HG02840 (cell line): Measurements from ENCODE around the gene SARS1.
"Not testable (repeated sequence)": the region's sequence is repeated elsewhere in the genome, so short reads cannot be mapped to it uniquely, and the experiment has no call there.

Source experiments
- ATAC-seq: cut with Tn5 transposase; IDR thresholded peaks from one replicate; pipeline ENCODE4 v1.9.1; 2021; ENCODE audit warnings: mild to moderate bottlenecking, moderate library complexity, moderate number of reproducible peaks; ENCODE audit not compliant: unreplicated experiment, low FRiP score

SARS1 gene

GRCh38 chr1:109213824-109214693 is at the start of gene SARS1:
SARS1 (plus strand) TSS chr1:109213918; CDS start chr1:109213993, 75 bp downstream.
- ATAC-seq: peak; percentile 87

GRCh38 chr1:109164538-109164937 is 49.2 kb upstream of the SARS1 start:
- ATAC-seq: no peak

GRCh38 chr1:109167001-109167506 is 46.7 kb upstream of the SARS1 start:
- peak; percentile 62 for ATAC-seq

GRCh38 chr1:109170035-109170764 is 43.5 kb upstream of the SARS1 start:
- ATAC-seq: no peak

- ATAC-seq: no peak
Measured at GRCh38 chr1:109171646-109172045, 42.1 kb upstream of the SARS1 start.

DNA sequence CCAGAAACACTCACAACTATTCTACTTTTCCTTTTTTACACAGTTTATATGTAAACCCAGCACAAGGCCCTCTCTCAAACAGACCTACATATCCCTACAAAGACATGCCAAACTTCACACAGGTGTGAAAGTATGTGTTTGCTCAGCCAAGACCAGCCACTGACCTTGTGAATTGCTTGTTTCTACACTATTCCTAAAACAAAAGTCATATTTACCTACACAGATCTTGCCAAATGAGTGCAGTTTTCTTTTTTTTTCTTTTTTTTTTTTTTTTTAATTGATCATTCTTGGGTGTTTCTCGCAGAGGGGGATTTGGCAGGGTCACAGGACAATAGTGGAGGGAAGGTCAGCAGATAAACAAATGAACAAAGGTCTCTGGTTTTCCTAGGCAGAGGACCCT is 37.4 kb upstream of the SARS1 start:
- ATAC-seq: not testable (repeated sequence)

DNA sequence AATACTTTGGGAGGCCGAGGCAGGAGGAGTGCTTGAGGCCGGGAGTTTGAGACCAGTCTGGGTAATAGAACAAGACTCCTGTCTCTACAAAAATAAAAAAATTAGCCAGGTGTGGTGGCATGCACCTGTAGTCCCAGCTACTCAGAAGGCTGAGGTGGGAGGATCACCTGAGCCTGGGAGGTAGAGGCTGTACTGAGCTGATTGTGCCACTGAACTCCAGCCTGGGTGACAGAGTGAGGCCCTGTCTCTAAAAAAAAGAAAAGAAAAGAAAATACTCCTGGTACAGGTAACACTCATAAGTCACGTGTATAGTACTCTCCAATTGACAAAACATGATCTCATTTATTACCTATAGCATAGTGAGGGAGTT is 33.0 kb upstream of the SARS1 start:
- not testable (repeated sequence) for ATAC-seq

DNA sequence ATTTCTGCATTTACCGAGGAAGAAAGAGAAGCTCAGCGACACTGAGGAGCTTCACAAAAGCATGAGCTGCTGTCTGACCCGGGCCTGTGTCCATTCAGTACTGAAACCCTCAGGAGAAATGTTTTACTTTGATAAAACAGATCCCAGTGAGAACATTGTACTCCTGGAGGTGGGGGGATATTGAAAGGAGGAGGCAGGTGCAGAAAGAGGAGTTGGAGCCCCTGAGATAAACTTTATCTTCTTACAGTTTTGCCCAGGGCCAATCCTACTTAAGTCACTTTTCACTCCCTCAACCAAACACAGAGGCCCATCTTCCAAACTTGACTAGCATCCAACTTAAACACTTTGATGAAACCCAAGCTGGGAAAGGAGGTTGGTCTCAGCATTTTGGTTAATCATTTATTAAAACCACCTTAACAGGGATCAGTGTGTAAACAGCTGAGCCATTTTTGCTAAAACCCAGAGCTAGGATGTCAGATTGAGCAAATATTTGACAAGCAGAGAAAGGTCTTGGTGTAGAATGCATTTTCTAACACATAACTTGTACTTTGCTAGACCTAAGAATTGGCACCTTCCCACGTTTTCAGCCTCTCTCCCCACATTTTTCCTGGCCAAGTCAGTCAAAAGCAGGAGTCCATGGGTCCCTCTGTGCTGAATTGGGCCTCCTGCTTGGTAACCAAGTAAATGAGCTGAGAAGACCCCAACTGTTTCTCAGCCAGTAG is 32.5 kb upstream of the SARS1 start:
- no peak for ATAC-seq

- ATAC-seq: no peak
Measured at GRCh38 chr1:109181807-109182163, 31.9 kb upstream of the SARS1 start.

GRCh38 chr1:109183058-109183738 is 30.5 kb upstream of the SARS1 start:
- no peak for ATAC-seq

DNA sequence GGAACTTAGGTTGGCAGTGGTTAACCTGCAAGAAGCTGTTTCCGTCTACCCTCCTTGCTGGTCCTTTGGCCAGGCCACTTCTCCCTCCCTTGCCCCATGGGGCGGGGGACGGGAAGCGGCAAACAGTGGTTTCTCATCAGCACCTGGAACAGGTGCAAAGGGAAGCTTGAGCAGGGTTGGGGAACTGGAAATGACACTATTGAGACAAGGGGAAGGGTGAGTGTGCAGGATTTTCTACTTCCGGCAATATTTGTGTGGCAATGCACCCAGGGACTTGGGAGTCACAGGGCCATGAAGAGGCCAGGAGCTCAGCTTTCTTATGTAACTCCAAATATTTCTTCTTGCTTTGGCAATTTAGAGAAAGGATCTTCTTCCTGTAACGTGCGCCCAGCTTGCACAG is 29.0 kb upstream of the SARS1 start:
- ATAC-seq: no peak

GRCh38 chr1:109185357-109185756 is 28.4 kb upstream of the SARS1 start:
- no peak for ATAC-seq

DNA sequence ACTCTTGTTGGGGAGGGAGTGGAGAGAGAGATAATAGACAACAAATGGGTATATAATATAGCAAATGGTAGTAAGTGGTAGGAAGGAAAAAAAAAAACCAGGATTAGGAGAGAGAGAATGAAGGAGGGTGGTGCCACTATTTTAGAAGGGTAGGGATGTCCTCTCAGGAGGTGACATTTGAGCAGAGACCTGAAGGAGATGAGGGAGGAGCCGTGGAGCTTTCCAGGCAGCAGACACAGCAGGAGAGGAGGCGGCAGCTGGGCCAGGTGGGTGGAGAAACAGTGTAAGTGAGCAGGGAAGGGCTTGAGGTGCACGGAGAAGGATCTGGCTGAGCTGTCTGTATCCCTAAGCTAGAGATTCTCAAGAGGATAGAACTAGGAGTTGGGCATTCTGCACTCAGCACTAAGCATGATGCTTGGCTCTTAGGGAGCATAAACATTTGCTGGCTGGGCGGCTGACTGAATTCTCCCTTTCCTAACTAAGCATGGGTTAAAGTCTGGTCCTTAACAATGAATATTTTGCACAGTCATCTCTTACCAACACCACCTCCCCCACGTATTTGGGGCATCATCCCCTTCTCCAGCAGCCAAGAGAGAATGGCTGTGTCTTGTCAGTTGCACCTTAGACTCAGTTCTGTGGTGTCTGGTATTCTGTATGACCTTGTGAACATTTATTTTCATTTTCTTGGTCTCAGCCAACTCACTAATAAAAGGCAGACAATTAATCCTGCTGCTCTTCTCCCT is 27.6 kb upstream of the SARS1 start:
- ATAC-seq: no peak

GRCh38 chr1:109186733-109187086 is 27.0 kb upstream of the SARS1 start:
- ATAC-seq: no peak

GRCh38 chr1:109187127-109187526 is 26.6 kb upstream of the SARS1 start:
- ATAC-seq: no peak

GRCh38 chr1:109188200-109188599 is 25.5 kb upstream of the SARS1 start:
- ATAC-seq: no peak

GRCh38 chr1:109188781-109189180 is 24.9 kb upstream of the SARS1 start:
- no peak for ATAC-seq

DNA sequence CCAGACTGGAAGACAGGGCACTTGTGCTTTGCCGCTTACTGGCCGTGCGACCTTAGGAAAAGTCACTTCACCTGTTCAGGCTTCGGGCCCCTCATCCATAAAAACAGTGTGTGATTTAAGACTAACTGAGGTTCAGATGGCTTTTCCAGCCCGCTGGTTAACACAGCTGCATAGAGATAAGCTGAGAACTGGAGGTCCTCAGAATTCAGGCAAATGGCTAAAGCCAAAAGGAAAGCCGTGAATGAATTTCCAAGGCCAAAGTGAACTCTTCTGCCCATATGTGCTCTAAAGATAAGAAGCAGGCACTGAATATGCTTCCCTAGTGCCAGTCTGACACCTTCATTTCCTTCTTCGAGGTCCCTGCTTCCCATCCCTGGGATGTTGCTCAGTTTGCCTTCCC is 23.5 kb upstream of the SARS1 start:
- ATAC-seq: no peak

GRCh38 chr1:109191377-109191776 is 22.3 kb upstream of the SARS1 start:
- no peak for ATAC-seq

GRCh38 chr1:109191891-109192290 is 21.8 kb upstream of the SARS1 start:
- no peak for ATAC-seq
